GM12891 (cell line): ENCODE data around the gene WFDC1.

Experiments
- PAX5 ChIP-seq: IDR thresholded peaks from 2 replicates; pipeline ENCODE4 v1.6.1; 2011; ENCODE audit warnings: low read length, moderate library complexity, mild to moderate bottlenecking; ENCODE audit not compliant: insufficient read depth, severe bottlenecking
- POLR2A ChIP-seq: IDR thresholded peaks from 2 replicates; pipeline ENCODE4 v1.6.1; 2011; ENCODE audit warnings: low read depth, low read length, control low read depth
- POLR2AphosphoS5 ChIP-seq: IDR thresholded peaks from 2 replicates; pipeline ENCODE4 v1.6.1; 2011; ENCODE audit warnings: low read depth, low read length, control low read depth
- POU2F2 ChIP-seq: IDR thresholded peaks from 2 replicates; pipeline ENCODE4 v1.6.1; 2011; ENCODE audit warnings: low read depth, mild to moderate bottlenecking, control low read depth, low read length, moderate library complexity
- SPI1 ChIP-seq: IDR thresholded peaks from 2 replicates; pipeline ENCODE4 v1.6.1; 2011; ENCODE audit warnings: low read depth, low read length, control low read depth
- TAF1 ChIP-seq: IDR thresholded peaks from 2 replicates; pipeline ENCODE4 v1.6.1; 2011; ENCODE audit warnings: low read depth, low read length, control low read depth

DNA sequence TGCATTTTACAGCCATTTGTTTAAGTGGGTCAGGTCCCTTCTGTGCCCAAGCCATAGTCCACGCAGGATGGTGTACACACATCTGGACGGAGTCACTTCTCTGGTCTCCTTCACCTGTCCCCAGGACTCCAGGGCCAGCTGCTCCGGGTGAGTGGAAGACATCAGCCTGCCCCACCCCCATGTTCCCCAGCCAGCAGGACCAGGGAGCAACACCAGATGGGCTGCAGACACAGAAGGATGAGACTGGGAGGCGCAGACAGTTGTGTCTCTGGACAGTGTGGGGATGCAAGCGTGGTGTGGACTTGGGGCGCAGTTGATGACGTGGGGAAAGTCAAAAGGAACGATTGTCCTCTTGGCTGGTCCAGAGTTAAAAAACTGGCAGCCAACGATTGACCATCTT lies 24.6 kb upstream of the WFDC1 start:
- TF ChIP-seq POLR2AphosphoS5 (no peak), POLR2A (no peak), TAF1 (no peak), SPI1 (no peak), PAX5 (no peak), POU2F2 (no peak)
